Measurements from ENCODE around the gene GLP2R.

GLP2R gene

DNA sequence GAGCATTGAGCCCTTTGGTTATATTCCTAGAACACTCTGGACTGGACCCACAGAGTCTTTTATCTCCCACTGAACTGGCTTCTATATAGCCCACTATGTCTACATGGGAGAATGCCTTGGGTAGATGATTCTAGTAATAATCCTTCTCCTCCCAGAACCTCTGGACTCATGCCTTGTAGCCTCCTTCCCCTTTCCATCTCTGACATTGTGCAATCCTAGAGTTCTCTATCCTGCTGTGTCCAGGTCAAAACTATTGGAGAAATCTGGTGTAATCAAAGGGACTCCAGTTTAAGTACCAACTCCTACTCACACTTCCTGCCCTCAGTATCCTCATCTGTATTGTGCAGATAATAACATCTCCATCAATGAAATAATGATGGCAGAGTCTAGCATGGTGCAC is 70.2 kb downstream of the GLP2R start:
- TF ChIP-seq, protein P1, sequence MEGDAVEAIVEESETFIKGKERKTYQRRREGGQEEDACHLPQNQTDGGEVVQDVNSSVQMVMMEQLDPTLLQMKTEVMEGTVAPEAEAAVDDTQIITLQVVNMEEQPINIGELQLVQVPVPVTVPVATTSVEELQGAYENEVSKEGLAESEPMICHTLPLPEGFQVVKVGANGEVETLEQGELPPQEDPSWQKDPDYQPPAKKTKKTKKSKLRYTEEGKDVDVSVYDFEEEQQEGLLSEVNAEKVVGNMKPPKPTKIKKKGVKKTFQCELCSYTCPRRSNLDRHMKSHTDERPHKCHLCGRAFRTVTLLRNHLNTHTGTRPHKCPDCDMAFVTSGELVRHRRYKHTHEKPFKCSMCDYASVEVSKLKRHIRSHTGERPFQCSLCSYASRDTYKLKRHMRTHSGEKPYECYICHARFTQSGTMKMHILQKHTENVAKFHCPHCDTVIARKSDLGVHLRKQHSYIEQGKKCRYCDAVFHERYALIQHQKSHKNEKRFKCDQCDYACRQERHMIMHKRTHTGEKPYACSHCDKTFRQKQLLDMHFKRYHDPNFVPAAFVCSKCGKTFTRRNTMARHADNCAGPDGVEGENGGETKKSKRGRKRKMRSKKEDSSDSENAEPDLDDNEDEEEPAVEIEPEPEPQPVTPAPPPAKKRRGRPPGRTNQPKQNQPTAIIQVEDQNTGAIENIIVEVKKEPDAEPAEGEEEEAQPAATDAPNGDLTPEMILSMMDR (IDR thresholded peaks at IDR 0.05; ENCODE audit: low read depth, low read length), result no peak
- no peak for DNase-seq (ENCODE audit: extremely low read depth, low read depth)

DNA sequence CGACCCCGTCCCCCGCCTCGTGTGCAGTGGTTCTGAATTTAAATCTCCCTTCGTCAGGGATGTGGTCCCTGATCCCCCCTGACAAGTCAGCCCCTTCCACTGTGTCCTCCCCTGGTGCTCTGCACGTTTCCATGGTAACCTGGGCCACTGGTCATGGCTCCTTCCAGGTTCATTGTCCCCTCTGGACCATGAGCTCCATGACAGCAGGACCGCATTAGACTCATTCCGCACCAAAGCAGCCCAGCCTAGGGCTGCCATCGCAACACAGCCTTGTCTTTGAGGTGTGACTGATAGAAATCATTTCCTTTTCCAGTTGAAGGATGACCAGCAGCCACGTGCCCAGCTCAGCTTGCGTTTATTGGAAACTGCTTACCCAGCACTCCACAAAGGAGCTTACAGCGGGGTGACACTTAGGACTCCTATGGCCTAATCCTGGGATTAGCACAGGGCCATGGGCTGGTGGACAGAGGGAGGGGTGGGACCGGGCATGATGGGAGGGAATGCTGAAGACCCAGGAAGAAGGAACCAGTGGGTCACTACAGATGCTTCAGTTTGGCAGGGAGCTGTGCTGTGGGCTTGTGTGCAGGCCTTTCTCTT is 71.7 kb downstream of the GLP2R start:
- DNase-seq (ENCODE audit: extremely low read depth, low read depth), result no peak
- TF ChIP-seq, protein P1 (IDR thresholded peaks at IDR 0.05; ENCODE audit: low read depth, low read length), result no peak

- TF ChIP-seq, protein P1 (IDR thresholded peaks at IDR 0.05; ENCODE audit: low read depth, low read length), result no peak
- no peak for DNase-seq (ENCODE audit: extremely low read depth, low read depth)
These were observed 73.1 kb downstream of the GLP2R start for GRCh38 chr17:9898812-9899211.

- DNase-seq (ENCODE audit: extremely low read depth, low read depth), result no peak
These were observed 73.7 kb downstream of the GLP2R start for GRCh38 chr17:9899280-9900043.

DNA sequence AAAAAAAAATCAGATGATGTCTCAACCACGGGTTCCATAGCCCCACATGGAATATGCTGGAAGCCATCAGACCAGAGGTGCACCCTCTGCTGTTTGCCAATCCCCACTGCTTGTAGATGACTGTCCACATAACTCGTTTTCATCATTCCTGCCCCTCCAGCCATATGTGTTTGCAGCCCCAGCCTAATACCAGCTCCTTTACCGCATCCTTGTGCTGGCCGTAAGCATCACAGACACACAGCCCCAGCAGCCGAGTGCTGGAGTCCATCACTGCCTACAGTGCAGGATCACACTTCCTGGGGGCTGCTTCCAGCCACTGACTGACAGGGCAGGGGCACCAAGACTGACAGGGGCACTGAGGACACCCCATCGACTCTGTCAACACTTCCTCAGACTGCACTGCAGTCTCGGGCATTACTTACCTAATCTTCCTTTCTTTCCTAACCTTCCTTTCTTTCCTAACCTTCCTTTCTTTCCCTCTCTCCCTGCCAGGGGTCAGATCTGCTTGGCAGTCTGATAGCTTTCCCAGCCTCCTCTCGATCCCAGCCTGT is 74.4 kb downstream of the GLP2R start:
- DNase-seq (ENCODE audit: extremely low read depth, low read depth), result no peak
- TF ChIP-seq, protein P1 (IDR thresholded peaks at IDR 0.05; ENCODE audit: low read depth, low read length), result no peak

More at GRCh38 chr17:9899280-9900043, 73.7 kb downstream of the GLP2R start:
- TF ChIP-seq, protein P1 (IDR thresholded peaks at IDR 0.05; ENCODE audit: low read depth, low read length), result no peak

GRCh38 chr17:9900784-9901183 is 75.1 kb downstream of the GLP2R start:
- DNase-seq (ENCODE audit: extremely low read depth, low read depth), result no peak
- TF ChIP-seq, protein P1 (IDR thresholded peaks at IDR 0.05; ENCODE audit: low read depth, low read length), result no peak

DNA sequence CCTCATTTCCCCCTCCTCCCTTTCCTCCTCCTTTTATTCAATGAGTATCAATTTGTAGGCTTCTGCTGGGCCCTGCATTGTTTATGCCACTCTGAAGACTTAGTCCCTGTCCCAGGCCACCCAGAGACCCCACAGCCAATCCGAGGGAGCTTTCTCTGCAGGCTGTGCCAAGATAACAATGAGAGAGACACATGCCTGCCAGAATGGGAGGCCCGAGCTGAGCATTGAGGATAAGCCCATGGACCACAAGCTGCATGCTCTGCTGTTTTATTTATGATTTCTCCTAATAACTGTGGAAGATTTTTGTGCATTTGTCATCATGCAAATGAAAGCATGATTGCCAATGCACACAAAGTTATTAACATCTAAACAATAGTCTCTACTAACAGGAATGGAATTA is 76.4 kb downstream of the GLP2R start:
- no peak for DNase-seq (ENCODE audit: extremely low read depth, low read depth)
- TF ChIP-seq, protein P1 (IDR thresholded peaks at IDR 0.05; ENCODE audit: low read depth, low read length), result no peak
